ENCODE measurements around the gene GNAI1.

GNAI1 gene

GRCh38 chr7:80129785-80130184 is 4.8 kb upstream of the GNAI1 start:
- intact Hi-C loops (cut with DNase I): loop anchor here (10.0 kb wide), 1 partner anchor 55 kb away; no protein-coding TSS in a partner anchor
- no peak for DNase-seq

GRCh38 chr7:80131675-80132435 is 2.8 kb upstream of the GNAI1 start:
- intact Hi-C loops (cut with DNase I): loop anchor here (10.0 kb wide), 1 partner anchor 53 kb away; no protein-coding TSS in a partner anchor
- DNase-seq: no peak

DNA sequence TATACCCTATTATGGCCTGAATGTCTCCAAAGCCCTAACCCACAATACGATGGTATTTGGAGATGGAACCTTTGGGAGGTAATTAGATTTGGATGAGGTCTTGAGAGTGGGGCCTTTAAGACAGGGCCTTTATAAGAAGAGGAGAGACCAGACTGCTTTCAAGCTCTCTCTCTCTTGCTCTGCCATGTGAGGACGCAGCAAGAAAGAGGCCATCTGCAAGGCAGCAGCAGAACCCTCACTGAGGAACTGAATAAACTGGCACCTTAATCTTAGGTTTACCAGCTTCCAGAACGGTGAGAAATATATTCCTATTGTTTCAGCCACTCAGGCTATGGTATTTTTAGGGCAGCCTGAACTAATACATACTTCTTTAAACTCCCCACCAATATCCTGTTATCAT is 2.0 kb upstream of the GNAI1 start:
- intact Hi-C loops (cut with DNase I): loop anchor here (10.0 kb wide), 1 partner anchor 52 kb away; no protein-coding TSS in a partner anchor
- DNase-seq: no peak

GRCh38 chr7:80133361-80134114 is 1.1 kb upstream of the GNAI1 start:
- DNase-seq: peak in 6 of 42 donors; percentile 14 to 62 (median 32)

DNA sequence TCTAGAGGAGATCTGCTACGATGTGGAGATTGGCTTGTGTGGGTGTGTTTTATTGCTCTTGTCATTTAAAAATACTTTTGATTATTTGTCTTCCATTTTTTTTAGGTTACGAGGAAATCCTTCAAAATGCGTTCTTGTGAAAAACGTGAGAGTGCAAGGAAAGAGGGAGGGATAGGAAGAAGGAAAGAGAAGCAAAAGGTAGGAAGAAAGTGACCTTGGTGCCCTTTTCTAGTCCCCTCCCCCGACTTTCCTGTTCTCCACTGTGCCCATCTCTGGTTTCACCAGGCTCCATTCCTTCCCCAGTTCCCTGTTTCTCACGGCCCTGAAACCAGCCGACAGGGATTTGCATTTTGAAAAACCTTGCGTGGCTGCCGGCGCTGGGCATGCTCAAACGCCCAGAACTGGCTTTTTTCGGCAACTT is 506 bp upstream of the GNAI1 start:
- DNase-seq: peak in 9 of 42 donors; percentile 24 to 73 (median 57)
- intact Hi-C loops (cut with DNase I): loop anchor here (2.0 to 10.0 kb wide), 2 partner anchors 51 to 155 kb away; no protein-coding TSS in a partner anchor

More at GRCh38 chr7:80133361-80134114, 1.1 kb upstream of the GNAI1 start:
- intact Hi-C loops (cut with DNase I): loop anchor here (2.0 to 10.0 kb wide), 2 partner anchors 51 to 155 kb away; no protein-coding TSS in a partner anchor

- intact Hi-C loops (cut with DNase I): loop anchor here (2.0 to 10.0 kb wide), 2 partner anchors 49 to 153 kb away; no protein-coding TSS in a partner anchor
- peak in 36 of 42 donors; percentile 20 to 78 (median 48) for DNase-seq
These were observed 876 bp downstream of the GNAI1 start for GRCh38 chr7:80135309-80136104.

DNA sequence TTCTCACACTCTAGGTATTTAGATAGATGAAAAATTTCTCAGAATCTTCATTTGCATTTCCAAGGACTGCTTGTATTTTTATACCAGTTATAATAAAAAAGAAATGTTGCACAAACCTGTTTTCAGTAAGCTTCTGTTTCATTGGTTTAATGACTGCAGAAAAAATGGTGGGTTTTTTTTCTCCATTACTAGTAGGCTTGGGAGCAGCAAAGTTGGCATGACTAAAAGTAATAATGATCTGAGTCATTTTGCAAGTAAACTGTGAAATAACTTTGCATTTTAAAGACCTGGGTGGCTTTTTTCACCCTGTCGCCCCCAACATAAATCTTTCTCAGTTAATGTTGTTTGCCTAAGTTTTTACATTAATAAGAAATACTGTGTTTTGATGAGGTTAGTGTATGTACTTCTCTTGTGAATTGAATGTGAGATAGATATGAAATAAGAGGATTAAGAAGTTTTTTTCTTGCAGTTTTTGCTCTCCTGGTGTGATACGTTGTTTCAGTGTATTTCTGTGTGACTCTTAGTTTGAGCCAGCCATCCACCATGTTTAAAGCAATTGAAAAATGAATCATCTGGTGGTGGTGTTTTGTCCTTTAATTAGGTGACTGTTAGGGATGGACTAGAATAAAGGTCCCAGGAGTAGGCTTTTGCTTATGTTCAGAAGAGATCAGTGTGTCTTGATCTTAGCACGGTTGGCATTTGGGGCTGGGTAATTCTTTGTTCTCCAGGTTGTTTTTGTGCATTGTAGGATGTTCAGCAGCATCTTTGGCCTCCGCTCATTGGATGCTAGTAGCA is 1.8 kb downstream of the GNAI1 start:
- intact Hi-C loops (cut with DNase I): loop anchor here (10.0 kb wide), 1 partner anchor 48 kb away; no protein-coding TSS in a partner anchor
- no peak for DNase-seq

- no peak for DNase-seq
- intact Hi-C loops (cut with DNase I): loop anchor here (10.0 kb wide), 1 partner anchor 47 kb away; no protein-coding TSS in a partner anchor
These were observed 2.8 kb downstream of the GNAI1 start for GRCh38 chr7:80137410-80137809.

- DNase-seq: no peak
- intact Hi-C loops (cut with DNase I): loop anchor here (10.0 kb wide), 1 partner anchor 46 kb away; no protein-coding TSS in a partner anchor
These were observed 4.6 kb downstream of the GNAI1 start for GRCh38 chr7:80139236-80139635.

GRCh38 chr7:80140388-80140787 is 5.8 kb downstream of the GNAI1 start:
- intact Hi-C loops (cut with DNase I): no loop called here

DNA sequence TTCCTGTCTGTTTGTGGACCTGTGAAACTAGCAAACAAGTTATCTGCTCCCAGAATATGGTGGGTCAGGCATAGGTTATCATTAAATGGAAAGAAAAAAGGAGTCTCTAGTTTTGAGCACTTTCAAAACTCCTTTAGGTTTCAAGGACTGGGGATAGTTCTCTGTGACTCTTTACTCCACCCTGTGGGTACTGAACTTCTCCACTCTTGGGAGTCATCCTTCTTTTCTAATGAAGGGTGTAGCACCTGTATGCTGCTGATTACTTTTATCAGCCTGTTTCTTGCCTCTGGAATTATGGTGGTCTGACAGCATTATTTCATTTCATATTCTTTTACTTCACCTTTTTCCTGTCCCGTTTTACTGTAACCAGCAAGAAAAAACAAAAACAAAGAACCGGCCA is 6.7 kb downstream of the GNAI1 start:
- intact Hi-C loops (cut with DNase I): no loop called here
- no peak for DNase-seq

More at GRCh38 chr7:80140388-80140787, 5.8 kb downstream of the GNAI1 start:
- DNase-seq: no peak

GRCh38 chr7:80142853-80143580 is 8.4 kb downstream of the GNAI1 start:
- DNase-seq: no peak

GRCh38 chr7:80145780-80146422 is 11.3 kb downstream of the GNAI1 start:
- DNase-seq: no peak
- intact Hi-C loops (cut with DNase I): no loop called here

More at GRCh38 chr7:80142853-80143580, 8.4 kb downstream of the GNAI1 start:
- intact Hi-C loops (cut with DNase I): no loop called here

- intact Hi-C loops (cut with DNase I): no loop called here
- no peak for DNase-seq
These were observed 12.0 kb downstream of the GNAI1 start for GRCh38 chr7:80146545-80147182.

DNA sequence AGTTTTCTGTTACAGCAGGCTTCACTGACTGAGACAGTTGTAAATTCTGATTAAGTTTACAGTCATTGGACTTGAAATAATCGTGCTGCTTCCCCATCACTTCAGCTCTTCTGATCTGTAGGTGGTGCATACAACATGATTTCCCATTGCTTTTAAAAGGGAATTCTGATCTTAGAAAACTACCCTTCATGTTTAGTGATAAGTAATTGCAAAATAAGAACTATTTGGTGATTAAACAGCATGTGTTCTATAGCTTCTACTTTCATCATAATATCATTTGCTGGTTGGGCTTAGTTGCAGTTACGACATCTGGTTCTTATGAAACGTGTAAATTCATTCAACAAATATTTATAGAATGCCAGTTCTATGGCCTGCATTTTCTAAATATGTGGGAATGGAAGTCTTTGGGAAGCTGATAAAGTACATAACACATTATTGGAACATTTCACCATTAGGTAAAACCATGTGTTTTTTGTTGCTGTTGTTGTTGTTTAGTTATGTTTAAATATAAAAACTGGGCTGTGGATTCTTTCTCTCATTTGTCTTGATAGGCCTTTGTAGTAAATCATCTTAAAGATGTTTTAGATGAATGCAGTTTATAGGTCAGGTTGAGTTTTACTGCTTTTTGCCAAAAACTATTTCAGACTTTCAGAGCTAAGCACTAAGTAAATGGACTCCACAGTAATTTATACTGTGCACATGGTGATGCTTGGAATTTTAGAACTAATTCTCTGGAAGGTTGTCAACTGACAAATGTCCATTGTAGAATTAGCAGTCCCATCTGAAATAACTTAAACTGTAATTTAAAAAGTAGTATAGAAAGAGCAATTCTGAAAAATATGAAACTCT is 13.1 kb downstream of the GNAI1 start:
- intact Hi-C loops (cut with DNase I): no loop called here
- no peak for DNase-seq

Data from head of caudate nucleus (tissue), 42 donors.